ENCODE measurements around the gene SRSF7. TPM values are rescaled to one million over a fixed set of nuclear protein-coding genes. Genes with fewer than 3 reads are reported as not detected.
"Not testable (repeated sequence)": the region's sequence is repeated elsewhere in the genome, so short reads cannot be mapped to it uniquely, and the experiment has no call there.

SRSF7 gene
- total RNA-seq, 1 experiment from 2014 or later, result 275 TPM

- ChIA-PET POLR2A (no interaction called here), CTCF (interaction anchor here (0.7 kb wide), 1 partner anchor 120 kb away, joined by 3 read pairs; no protein-coding TSS in a partner anchor)
- H3K27me3 Mint-ChIP-seq (ENCODE audit: insufficient read depth, unreplicated experiment), result peaks cover 10% of the 10 kb centered on the region
- no peak for DNase-seq (ENCODE audit: unreplicated experiment)
- H3K4me3 Mint-ChIP-seq (ENCODE audit: unreplicated experiment), result no peak overlapping the region
- BruUV-seq (replicated peaks), result no TSS peak
- intact Hi-C loops (cut with micrococcal nuclease), result no loop called here
- H3K27ac Mint-ChIP-seq (ENCODE audit: low read depth, unreplicated experiment), result no peak overlapping the region
- H3K9me3 Mint-ChIP-seq (ENCODE audit: unreplicated experiment), result peaks cover 8% of the 10 kb centered on the region
- TF ChIP-seq CTCF (IDR thresholded peaks at IDR 0.05; ENCODE audit: unreplicated experiment), result no peak
- H3K4me1 Mint-ChIP-seq (ENCODE audit: insufficient read depth, unreplicated experiment), result no peaks in the 10 kb centered on the region
- no peaks in the 10 kb centered on the region for H3K36me3 Mint-ChIP-seq (ENCODE audit: insufficient read depth, unreplicated experiment)
These were observed 39.6 kb downstream of the SRSF7 start for GRCh38 chr2:38711558-38711957.

GRCh38 chr2:38709567-38710194 lies 41.5 kb downstream of the SRSF7 start:
- H3K27me3 Mint-ChIP-seq (ENCODE audit: insufficient read depth, unreplicated experiment), result peaks cover 21% of the 10 kb centered on the region
- DNase-seq (ENCODE audit: unreplicated experiment), result no peak
- H3K4me1 Mint-ChIP-seq (ENCODE audit: insufficient read depth, unreplicated experiment), result no peaks in the 10 kb centered on the region
- ChIA-PET CTCF (interaction anchor here (0.6 kb wide), 1 partner anchor 1878 kb away, joined by 3 read pairs; no protein-coding TSS in a partner anchor), POLR2A (no interaction called here)
- H3K4me3 Mint-ChIP-seq (ENCODE audit: unreplicated experiment), result no peak overlapping the region
- intact Hi-C loops (cut with micrococcal nuclease), result no loop called here
- peaks cover 8% of the 10 kb centered on the region for H3K9me3 Mint-ChIP-seq (ENCODE audit: unreplicated experiment)
- BruUV-seq (replicated peaks), result no TSS peak
- no peaks in the 10 kb centered on the region for H3K36me3 Mint-ChIP-seq (ENCODE audit: insufficient read depth, unreplicated experiment)
- TF ChIP-seq CTCF (IDR thresholded peaks at IDR 0.05; ENCODE audit: unreplicated experiment), result no peak
- no peak overlapping the region for H3K27ac Mint-ChIP-seq (ENCODE audit: low read depth, unreplicated experiment)

- H3K27me3 Mint-ChIP-seq (ENCODE audit: insufficient read depth, unreplicated experiment), result peaks cover 21% of the 10 kb centered on the region
- ChIA-PET CTCF (interaction anchor here (0.6 to 1.0 kb wide), 3 partner anchors 18 to 1877 kb away, joined by 3 read pairs; no protein-coding TSS in a partner anchor), POLR2A (interaction anchor here (0.6 to 0.7 kb wide), 2 partner anchors 11 to 265 kb away, joined by 4 read pairs; no protein-coding TSS in a partner anchor)
- intact Hi-C loops (cut with micrococcal nuclease), result no loop called here
- no peak for DNase-seq (ENCODE audit: unreplicated experiment)
- no peaks in the 10 kb centered on the region for H3K36me3 Mint-ChIP-seq (ENCODE audit: insufficient read depth, unreplicated experiment)
- no peaks in the 10 kb centered on the region for H3K4me1 Mint-ChIP-seq (ENCODE audit: insufficient read depth, unreplicated experiment)
- no TSS peak for BruUV-seq (replicated peaks)
- H3K9me3 Mint-ChIP-seq (ENCODE audit: unreplicated experiment), result peaks cover 8% of the 10 kb centered on the region
- no peak overlapping the region for H3K4me3 Mint-ChIP-seq (ENCODE audit: unreplicated experiment)
- no peak overlapping the region for H3K27ac Mint-ChIP-seq (ENCODE audit: low read depth, unreplicated experiment)
- no peak for TF ChIP-seq CTCF (IDR thresholded peaks at IDR 0.05; ENCODE audit: unreplicated experiment)
These were observed 42.1 kb downstream of the SRSF7 start for GRCh38 chr2:38708900-38709566.

GRCh38 chr2:38708491-38708890 lies 42.7 kb downstream of the SRSF7 start:
- H3K36me3 Mint-ChIP-seq (ENCODE audit: insufficient read depth, unreplicated experiment); H3K4me1 Mint-ChIP-seq (ENCODE audit: insufficient read depth, unreplicated experiment); intact Hi-C loops (cut with micrococcal nuclease); H3K27ac Mint-ChIP-seq (ENCODE audit: low read depth, unreplicated experiment); H3K9me3 Mint-ChIP-seq (ENCODE audit: unreplicated experiment); BruUV-seq (replicated peaks); H3K4me3 Mint-ChIP-seq (ENCODE audit: unreplicated experiment); DNase-seq (ENCODE audit: unreplicated experiment): not testable (repeated sequence)
- POLR2A ChIA-PET, result interaction anchor here (0.6 to 0.7 kb wide), 2 partner anchors 10 to 264 kb away, joined by 4 read pairs; no protein-coding TSS in a partner anchor
- CTCF ChIA-PET, result interaction anchor here (0.6 to 1.0 kb wide), 3 partner anchors 18 to 105 kb away, joined by 3 read pairs; no protein-coding TSS in a partner anchor
- peaks cover 21% of the 10 kb centered on the region for H3K27me3 Mint-ChIP-seq (ENCODE audit: insufficient read depth, unreplicated experiment)
